ENCODE measurements around the gene LUZP2.

- no peak for TF ChIP-seq POLR2A (IDR thresholded peaks at IDR 0.05; ENCODE audit: low read length)
- TF ChIP-seq GATA1 (IDR thresholded peaks at IDR 0.05; ENCODE audit: low read depth, low read length): no peak
Observed at GRCh38 chr11:24855951-24856350, 359.1 kb downstream of the LUZP2 start.
